Smooth muscle cell of the coronary artery (primary cell): ENCODE data around the gene SS18. TPM values are rescaled to one million over a fixed set of nuclear protein-coding genes. Genes with fewer than 3 reads are reported as not detected.

ENCODE experiments used
- total RNA-seq: library from RNA; depleted of rRNA; stranded (reverse); fragments of >200 nt; gene quantifications from 2 replicates; pipeline ENCODE4 v1.2.3, GENCODE V29; 2014; ENCODE audit warnings: low replicate concordance

SS18 gene
- total RNA-seq: 107 and 114 TPM in 2 replicates

GRCh38 chr18:26090130-26091046 lies at the start of gene SS18:
SS18 (minus strand) TSS chr18:26090613; CDS start chr18:26090569, 44 bp downstream.

GRCh38 chr18:26133652-26134051 lies 43.2 kb upstream of the SS18 start, which contains the start of gene PSMA8:
PSMA8 (plus strand) TSS chr18:26133869; CDS start chr18:26133966, 97 bp downstream.

Other genes starting within 250 kb of the SS18 start
- gene PSMA8, start 43.3 kb upstream of the SS18 start, total RNA-seq: not detected in 2 replicates
- 1.2 and 1.7 TPM in 2 replicates for gene TAF4B, start 135.8 kb upstream of the SS18 start, total RNA-seq